WTC11 (cell line): ENCODE results near the gene CEP44. TPM values are rescaled to one million over a fixed set of nuclear protein-coding genes. Genes with fewer than 3 reads are reported as not detected.

Experiments
- ATAC-seq: fragments of 200-7000 bp; cut with Tn5 transposase; 2 replicates; pipeline ENCODE4 v1.10.0; 2021; ENCODE audit warnings: mild to moderate bottlenecking, moderate library complexity
- CTCF ChIA-PET: fragments of 300-600 bp; sonication (Branson Sonifier 250); formaldehyde crosslinking; loops from one replicate; lab custom pipeline; 2021; ENCODE audit warnings: antibody characterized with exemption; lab: Charles Lee
- POLR2A ChIA-PET: fragments of 350-600 bp; sonication (Branson Sonifier 250); formaldehyde crosslinking; loops from one replicate; lab custom pipeline; 2021; ENCODE audit warnings: antibody characterized with exemption; lab: Charles Lee
- DNase-seq: peaks from one replicate; pipeline ENCODE4 v3.0.0; 2021; ENCODE audit warnings: low spot score
- H3K27ac Mint-ChIP-seq: 2 replicates; pipeline ENCODE4 v1.8.0; 2021; ENCODE audit warnings: mixed read lengths
- H3K27me3 Mint-ChIP-seq: 2 replicates; pipeline ENCODE4 v1.8.0; 2021; ENCODE audit warnings: low read depth, mild to moderate bottlenecking, moderate library complexity, mixed read lengths
- H3K36me3 Mint-ChIP-seq: 2 replicates; pipeline ENCODE4 v1.8.0; 2021; ENCODE audit warnings: mixed read lengths
- H3K4me1 Mint-ChIP-seq: 2 replicates; pipeline ENCODE4 v1.8.0; 2022; ENCODE audit warnings: mixed read lengths
- H3K4me3 Mint-ChIP-seq: 2 replicates; pipeline ENCODE4 v1.8.0; 2021; ENCODE audit warnings: mild to moderate bottlenecking, moderate library complexity, mixed read lengths
- H3K9me3 Mint-ChIP-seq: 2 replicates; pipeline ENCODE4 v1.8.0; 2021; ENCODE audit warnings: mixed read lengths
- CREM ChIP-seq: sonication (generic); formaldehyde crosslinking; IDR thresholded peaks from 2 replicates; pipeline ENCODE4 v1.8.1; 2022; ENCODE audit warnings: mild to moderate bottlenecking, missing genetic modification reagents, moderate library complexity
- FOXJ3 ChIP-seq: sonication (generic); formaldehyde crosslinking; IDR thresholded peaks from 2 replicates; pipeline ENCODE4 v1.9.0; 2021; ENCODE audit warnings: missing genetic modification reagents, mild to moderate bottlenecking, borderline replicate concordance
- JUN ChIP-seq: sonication (generic); formaldehyde crosslinking; IDR thresholded peaks from 2 replicates; pipeline ENCODE4 v1.8.0; 2023; ENCODE audit warnings: mild to moderate bottlenecking, missing genetic modification reagents
- MYBL2 ChIP-seq: sonication (generic); formaldehyde crosslinking; IDR thresholded peaks from 2 replicates; pipeline ENCODE4 v1.8.1; 2023; ENCODE audit warnings: mild to moderate bottlenecking, moderate library complexity, missing genetic modification reagents
- NFATC4 ChIP-seq: fragments of 250-450 bp; sonication (Bioruptor Pico); IDR thresholded peaks from 2 replicates; pipeline ENCODE4 v1.9.0; 2021; ENCODE audit warnings: mild to moderate bottlenecking
- NFYB ChIP-seq: sonication (generic); formaldehyde crosslinking; conservative IDR thresholded peaks from 2 replicates; pipeline ENCODE4 v1.8.0; 2022; ENCODE audit warnings: low read depth, missing genetic modification reagents
- NR1H2 ChIP-seq: sonication (generic); formaldehyde crosslinking; IDR thresholded peaks from 2 replicates; pipeline ENCODE4 v1.9.0; 2021; ENCODE audit warnings: mild to moderate bottlenecking, moderate library complexity, missing genetic modification reagents
- NR3C1 ChIP-seq: sonication (generic); formaldehyde crosslinking; conservative IDR thresholded peaks from 2 replicates; pipeline ENCODE4 v1.8.1; 2023; ENCODE audit warnings: low read depth, mild to moderate bottlenecking, missing genetic modification reagents
- OVOL2 ChIP-seq: fragments of 250-450 bp; sonication (Bioruptor Pico); IDR thresholded peaks from 2 replicates; pipeline ENCODE4 v1.9.0; 2021; ENCODE audit warnings: mild to moderate bottlenecking, borderline replicate concordance
- SP1 ChIP-seq: sonication (generic); formaldehyde crosslinking; conservative IDR thresholded peaks from 2 replicates; pipeline ENCODE4 v1.8.1; 2022; ENCODE audit warnings: missing genetic modification reagents
- TEAD1 ChIP-seq: sonication (generic); formaldehyde crosslinking; IDR thresholded peaks from 2 replicates; pipeline ENCODE4 v1.8.0; 2022; ENCODE audit warnings: mild to moderate bottlenecking, missing genetic modification reagents
- ZNF232 ChIP-seq: sonication (generic); formaldehyde crosslinking; IDR thresholded peaks from 2 replicates; pipeline ENCODE4 v1.8.0; 2022; ENCODE audit warnings: mild to moderate bottlenecking, missing genetic modification reagents
- ZNF263 ChIP-seq: sonication (generic); formaldehyde crosslinking; IDR thresholded peaks from 2 replicates; pipeline ENCODE4 v1.8.1; 2022; ENCODE audit warnings: low read depth, mild to moderate bottlenecking, moderate library complexity, missing genetic modification reagents
- total RNA-seq: library from RNA; stranded (reverse); gene quantifications from 3 replicates; pipeline ENCODE4 v1.2.3, GENCODE V29; 2021
- TF ChIP-seq, protein P1 (sequence below): sonication (generic); formaldehyde crosslinking; IDR thresholded peaks from 2 replicates; pipeline ENCODE4 v1.8.1; 2023; ENCODE audit warnings: mild to moderate bottlenecking, missing genetic modification reagents
- TF ChIP-seq, protein P2 (sequence below): sonication (generic); formaldehyde crosslinking; IDR thresholded peaks from 2 replicates; pipeline ENCODE4 v1.8.1; 2023; ENCODE audit warnings: mild to moderate bottlenecking, missing genetic modification reagents, borderline replicate concordance
- TF ChIP-seq, protein P3 (sequence below): sonication (generic); formaldehyde crosslinking; IDR thresholded peaks from 2 replicates; pipeline ENCODE4 v1.8.1; 2022; ENCODE audit warnings: mild to moderate bottlenecking, missing genetic modification reagents, moderate library complexity, borderline replicate concordance
- TF ChIP-seq, protein P4 (sequence below): sonication (generic); formaldehyde crosslinking; IDR thresholded peaks from 2 replicates; pipeline ENCODE4 v1.8.0; 2022; ENCODE audit warnings: mild to moderate bottlenecking, missing genetic modification reagents
- TF ChIP-seq, protein P5 (sequence below): fragments of 250-450 bp; sonication (Bioruptor Pico); conservative IDR thresholded peaks from 2 replicates; pipeline ENCODE4 v1.9.0; 2021; ENCODE audit warnings: mild to moderate bottlenecking
- TF ChIP-seq, protein P6 (sequence below): fragments of 250-450 bp; sonication (Bioruptor Pico); IDR thresholded peaks from 2 replicates; pipeline ENCODE4 v1.9.0; 2021; ENCODE audit warnings: mild to moderate bottlenecking, borderline replicate concordance

The CEP44 gene
- total RNA-seq, 1 experiment from 2014 or later = 17.9 TPM

DNA sequence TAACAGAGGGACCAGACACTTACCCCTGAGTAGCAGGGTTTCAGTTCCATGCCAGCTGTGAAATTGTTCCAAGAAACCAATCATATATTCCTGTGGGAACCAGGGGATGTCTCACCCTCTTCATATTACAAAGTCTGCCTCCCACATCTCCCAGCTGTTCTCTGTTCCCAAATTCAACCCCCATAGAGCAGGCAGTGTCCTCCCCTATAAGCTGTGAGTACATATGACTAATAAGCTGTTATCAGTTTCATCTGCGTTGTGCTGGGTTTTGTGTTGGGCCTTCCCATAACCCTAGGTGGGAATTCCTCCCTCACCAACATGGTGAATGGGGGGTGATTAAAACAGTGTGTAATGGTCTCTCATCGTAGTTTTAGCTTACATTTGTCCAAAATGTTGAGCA, 41.0 kb downstream of the CEP44 start:
- ChIA-PET CTCF (no interaction called here), POLR2A (interaction anchor here (0.6 kb wide), 1 partner anchor 812 kb away, joined by 3 read pairs; no protein-coding TSS in a partner anchor)
- H3K36me3 Mint-ChIP-seq = no peaks in the 10 kb centered on the region
- ATAC-seq (no peak), DNase-seq (no peak)
- H3K27ac Mint-ChIP-seq = no peak overlapping the region
- H3K4me1 Mint-ChIP-seq = no peaks in the 10 kb centered on the region
- no peak overlapping the region for H3K4me3 Mint-ChIP-seq
- H3K9me3 Mint-ChIP-seq = no peaks in the 10 kb centered on the region
- H3K27me3 Mint-ChIP-seq = no peaks in the 10 kb centered on the region
- no peak for TF ChIP-seq JUN (CRISPR knock-in tag)
- no peak for TF ChIP-seq SP1
- TF ChIP-seq, protein P1, sequence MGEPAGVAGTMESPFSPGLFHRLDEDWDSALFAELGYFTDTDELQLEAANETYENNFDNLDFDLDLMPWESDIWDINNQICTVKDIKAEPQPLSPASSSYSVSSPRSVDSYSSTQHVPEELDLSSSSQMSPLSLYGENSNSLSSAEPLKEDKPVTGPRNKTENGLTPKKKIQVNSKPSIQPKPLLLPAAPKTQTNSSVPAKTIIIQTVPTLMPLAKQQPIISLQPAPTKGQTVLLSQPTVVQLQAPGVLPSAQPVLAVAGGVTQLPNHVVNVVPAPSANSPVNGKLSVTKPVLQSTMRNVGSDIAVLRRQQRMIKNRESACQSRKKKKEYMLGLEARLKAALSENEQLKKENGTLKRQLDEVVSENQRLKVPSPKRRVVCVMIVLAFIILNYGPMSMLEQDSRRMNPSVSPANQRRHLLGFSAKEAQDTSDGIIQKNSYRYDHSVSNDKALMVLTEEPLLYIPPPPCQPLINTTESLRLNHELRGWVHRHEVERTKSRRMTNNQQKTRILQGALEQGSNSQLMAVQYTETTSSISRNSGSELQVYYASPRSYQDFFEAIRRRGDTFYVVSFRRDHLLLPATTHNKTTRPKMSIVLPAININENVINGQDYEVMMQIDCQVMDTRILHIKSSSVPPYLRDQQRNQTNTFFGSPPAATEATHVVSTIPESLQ (CRISPR knock-in tag) = no peak
- no peak for TF ChIP-seq OVOL2 (CRISPR knock-in tag)
- TF ChIP-seq ZNF232 (CRISPR knock-in tag) = no peak
- no peak for TF ChIP-seq TEAD1 (CRISPR knock-in tag)
- TF ChIP-seq ZNF263 (CRISPR knock-in tag) = no peak
- TF ChIP-seq, protein P2, sequence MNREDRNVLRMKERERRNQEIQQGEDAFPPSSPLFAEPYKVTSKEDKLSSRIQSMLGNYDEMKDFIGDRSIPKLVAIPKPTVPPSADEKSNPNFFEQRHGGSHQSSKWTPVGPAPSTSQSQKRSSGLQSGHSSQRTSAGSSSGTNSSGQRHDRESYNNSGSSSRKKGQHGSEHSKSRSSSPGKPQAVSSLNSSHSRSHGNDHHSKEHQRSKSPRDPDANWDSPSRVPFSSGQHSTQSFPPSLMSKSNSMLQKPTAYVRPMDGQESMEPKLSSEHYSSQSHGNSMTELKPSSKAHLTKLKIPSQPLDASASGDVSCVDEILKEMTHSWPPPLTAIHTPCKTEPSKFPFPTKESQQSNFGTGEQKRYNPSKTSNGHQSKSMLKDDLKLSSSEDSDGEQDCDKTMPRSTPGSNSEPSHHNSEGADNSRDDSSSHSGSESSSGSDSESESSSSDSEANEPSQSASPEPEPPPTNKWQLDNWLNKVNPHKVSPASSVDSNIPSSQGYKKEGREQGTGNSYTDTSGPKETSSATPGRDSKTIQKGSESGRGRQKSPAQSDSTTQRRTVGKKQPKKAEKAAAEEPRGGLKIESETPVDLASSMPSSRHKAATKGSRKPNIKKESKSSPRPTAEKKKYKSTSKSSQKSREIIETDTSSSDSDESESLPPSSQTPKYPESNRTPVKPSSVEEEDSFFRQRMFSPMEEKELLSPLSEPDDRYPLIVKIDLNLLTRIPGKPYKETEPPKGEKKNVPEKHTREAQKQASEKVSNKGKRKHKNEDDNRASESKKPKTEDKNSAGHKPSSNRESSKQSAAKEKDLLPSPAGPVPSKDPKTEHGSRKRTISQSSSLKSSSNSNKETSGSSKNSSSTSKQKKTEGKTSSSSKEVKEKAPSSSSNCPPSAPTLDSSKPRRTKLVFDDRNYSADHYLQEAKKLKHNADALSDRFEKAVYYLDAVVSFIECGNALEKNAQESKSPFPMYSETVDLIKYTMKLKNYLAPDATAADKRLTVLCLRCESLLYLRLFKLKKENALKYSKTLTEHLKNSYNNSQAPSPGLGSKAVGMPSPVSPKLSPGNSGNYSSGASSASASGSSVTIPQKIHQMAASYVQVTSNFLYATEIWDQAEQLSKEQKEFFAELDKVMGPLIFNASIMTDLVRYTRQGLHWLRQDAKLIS (CRISPR knock-in tag) = no peak
- TF ChIP-seq MYBL2 (CRISPR knock-in tag) = no peak
- no peak for TF ChIP-seq NFATC4 (CRISPR knock-in tag)
- TF ChIP-seq NR1H2 (CRISPR knock-in tag) = no peak
- TF ChIP-seq NR3C1 (CRISPR knock-in tag) = no peak
- TF ChIP-seq CREM = no peak
- TF ChIP-seq, protein P3, sequence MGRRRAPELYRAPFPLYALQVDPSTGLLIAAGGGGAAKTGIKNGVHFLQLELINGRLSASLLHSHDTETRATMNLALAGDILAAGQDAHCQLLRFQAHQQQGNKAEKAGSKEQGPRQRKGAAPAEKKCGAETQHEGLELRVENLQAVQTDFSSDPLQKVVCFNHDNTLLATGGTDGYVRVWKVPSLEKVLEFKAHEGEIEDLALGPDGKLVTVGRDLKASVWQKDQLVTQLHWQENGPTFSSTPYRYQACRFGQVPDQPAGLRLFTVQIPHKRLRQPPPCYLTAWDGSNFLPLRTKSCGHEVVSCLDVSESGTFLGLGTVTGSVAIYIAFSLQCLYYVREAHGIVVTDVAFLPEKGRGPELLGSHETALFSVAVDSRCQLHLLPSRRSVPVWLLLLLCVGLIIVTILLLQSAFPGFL (CRISPR knock-in tag) = no peak
- no peak for TF ChIP-seq FOXJ3 (CRISPR knock-in tag)
- TF ChIP-seq NFYB (CRISPR knock-in tag) = no peak
- TF ChIP-seq, protein P4, sequence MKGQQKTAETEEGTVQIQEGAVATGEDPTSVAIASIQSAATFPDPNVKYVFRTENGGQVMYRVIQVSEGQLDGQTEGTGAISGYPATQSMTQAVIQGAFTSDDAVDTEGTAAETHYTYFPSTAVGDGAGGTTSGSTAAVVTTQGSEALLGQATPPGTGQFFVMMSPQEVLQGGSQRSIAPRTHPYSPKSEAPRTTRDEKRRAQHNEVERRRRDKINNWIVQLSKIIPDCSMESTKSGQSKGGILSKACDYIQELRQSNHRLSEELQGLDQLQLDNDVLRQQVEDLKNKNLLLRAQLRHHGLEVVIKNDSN (CRISPR knock-in tag) = no peak
- TF ChIP-seq, all 79 proteins: peak for 0

DNA sequence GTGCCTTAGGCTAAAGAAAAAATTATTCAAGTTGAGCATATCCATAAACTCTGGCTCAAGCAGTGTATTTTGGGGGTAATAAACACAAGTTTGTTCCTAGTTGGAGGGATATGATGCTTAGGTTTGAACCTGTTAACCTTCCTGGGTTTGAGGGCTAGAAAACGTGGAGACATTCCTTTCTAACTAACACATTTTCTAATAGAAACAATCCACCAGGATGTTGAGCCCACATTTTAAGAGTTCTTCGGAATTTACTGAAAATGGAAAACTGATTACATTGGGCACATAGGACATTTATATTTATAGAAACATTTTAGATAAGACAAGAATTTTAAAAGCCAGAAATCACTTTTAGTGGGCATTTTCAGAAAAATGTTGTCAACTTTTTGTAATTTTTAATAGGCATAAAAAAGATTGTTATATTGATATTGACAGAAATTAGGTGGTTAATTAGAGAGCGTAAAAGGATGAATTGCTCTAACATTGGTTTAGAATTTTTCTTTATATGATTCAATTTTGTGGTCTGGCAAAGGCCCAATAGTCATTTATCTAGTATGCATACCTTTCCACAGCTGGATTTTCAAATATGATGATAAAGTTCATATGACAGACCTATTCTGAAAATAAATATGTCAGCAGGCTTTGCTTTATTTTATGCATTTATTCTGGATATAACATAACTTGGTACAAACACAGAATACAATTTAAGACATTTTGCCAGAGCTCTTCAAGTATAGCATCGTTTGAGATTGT, 49.2 kb downstream of the CEP44 start:
- ChIA-PET POLR2A (no interaction called here), CTCF (no interaction called here)
- ATAC-seq (no peak), DNase-seq (no peak)
- Mint-ChIP-seq H3K4me1 (peaks cover 14% of the 10 kb centered on the region), H3K4me3 (no peak overlapping the region), H3K9me3 (no peaks in the 10 kb centered on the region), H3K36me3 (no peaks in the 10 kb centered on the region), H3K27me3 (no peaks in the 10 kb centered on the region), H3K27ac (no peak overlapping the region)
- TF ChIP-seq, protein P5, sequence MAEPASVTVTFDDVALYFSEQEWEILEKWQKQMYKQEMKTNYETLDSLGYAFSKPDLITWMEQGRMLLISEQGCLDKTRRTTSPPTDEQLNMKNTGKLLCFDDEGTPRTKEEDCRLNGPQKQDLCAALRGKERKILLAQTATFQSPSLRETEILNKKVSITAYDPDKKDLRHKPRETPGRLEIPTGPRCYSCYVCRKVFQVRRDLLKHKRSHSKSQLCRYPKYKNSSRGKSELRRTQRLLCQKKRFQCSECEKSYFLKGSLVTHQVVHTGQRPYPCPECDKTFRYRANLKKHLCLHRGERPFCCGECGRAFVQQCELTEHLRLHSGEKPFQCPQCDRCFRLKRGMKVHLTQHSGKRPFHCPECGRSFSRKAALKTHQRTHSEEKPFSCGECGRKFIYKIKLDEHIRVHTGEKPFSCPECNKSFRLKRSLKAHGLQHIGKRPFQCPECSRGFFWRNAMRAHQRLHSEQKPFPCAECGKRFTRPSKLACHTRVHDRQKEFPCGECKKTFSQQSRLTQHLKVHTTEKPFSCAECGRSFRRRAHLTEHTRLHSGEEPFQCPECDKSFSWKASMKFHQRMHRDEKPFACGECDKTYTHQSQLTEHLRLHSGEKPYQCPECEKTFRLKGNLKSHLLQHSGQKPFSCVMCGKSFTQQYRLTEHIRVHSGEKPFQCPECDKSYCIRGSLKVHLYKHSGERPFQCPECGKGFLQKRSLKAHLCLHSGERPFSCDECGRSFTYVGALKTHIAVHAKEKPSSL (CRISPR knock-in tag) = no peak
- TF ChIP-seq, protein P6, sequence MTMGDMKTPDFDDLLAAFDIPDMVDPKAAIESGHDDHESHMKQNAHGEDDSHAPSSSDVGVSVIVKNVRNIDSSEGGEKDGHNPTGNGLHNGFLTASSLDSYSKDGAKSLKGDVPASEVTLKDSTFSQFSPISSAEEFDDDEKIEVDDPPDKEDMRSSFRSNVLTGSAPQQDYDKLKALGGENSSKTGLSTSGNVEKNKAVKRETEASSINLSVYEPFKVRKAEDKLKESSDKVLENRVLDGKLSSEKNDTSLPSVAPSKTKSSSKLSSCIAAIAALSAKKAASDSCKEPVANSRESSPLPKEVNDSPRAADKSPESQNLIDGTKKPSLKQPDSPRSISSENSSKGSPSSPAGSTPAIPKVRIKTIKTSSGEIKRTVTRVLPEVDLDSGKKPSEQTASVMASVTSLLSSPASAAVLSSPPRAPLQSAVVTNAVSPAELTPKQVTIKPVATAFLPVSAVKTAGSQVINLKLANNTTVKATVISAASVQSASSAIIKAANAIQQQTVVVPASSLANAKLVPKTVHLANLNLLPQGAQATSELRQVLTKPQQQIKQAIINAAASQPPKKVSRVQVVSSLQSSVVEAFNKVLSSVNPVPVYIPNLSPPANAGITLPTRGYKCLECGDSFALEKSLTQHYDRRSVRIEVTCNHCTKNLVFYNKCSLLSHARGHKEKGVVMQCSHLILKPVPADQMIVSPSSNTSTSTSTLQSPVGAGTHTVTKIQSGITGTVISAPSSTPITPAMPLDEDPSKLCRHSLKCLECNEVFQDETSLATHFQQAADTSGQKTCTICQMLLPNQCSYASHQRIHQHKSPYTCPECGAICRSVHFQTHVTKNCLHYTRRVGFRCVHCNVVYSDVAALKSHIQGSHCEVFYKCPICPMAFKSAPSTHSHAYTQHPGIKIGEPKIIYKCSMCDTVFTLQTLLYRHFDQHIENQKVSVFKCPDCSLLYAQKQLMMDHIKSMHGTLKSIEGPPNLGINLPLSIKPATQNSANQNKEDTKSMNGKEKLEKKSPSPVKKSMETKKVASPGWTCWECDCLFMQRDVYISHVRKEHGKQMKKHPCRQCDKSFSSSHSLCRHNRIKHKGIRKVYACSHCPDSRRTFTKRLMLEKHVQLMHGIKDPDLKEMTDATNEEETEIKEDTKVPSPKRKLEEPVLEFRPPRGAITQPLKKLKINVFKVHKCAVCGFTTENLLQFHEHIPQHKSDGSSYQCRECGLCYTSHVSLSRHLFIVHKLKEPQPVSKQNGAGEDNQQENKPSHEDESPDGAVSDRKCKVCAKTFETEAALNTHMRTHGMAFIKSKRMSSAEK (CRISPR knock-in tag) = no peak
- TF ChIP-seq MYBL2 (CRISPR knock-in tag) = no peak
